CD4-positive, alpha-beta T cell treated with Interferon gamma for 1 hour (primary cell): ENCODE results near the gene FAF2.

Experiments used
- DNase-seq: peaks from one replicate; pipeline ENCODE4 v3.0.0-alpha.2; 2020

The FAF2 gene

GRCh38 chr5:176514244-176514950 is 66.2 kb downstream of the FAF2 start:
- no peak for DNase-seq

GRCh38 chr5:176515396-176515795 is 67.2 kb downstream of the FAF2 start:
- DNase-seq = no peak

- no peak for DNase-seq
These were observed 69.0 kb downstream of the FAF2 start for GRCh38 chr5:176517053-176517661.

GRCh38 chr5:176519810-176520720 is 71.9 kb downstream of the FAF2 start:
- no peak for DNase-seq

GRCh38 chr5:176521286-176521685 is 73.1 kb downstream of the FAF2 start:
- DNase-seq = no peak

- DNase-seq = no peak
These were observed 73.6 kb downstream of the FAF2 start for GRCh38 chr5:176521699-176522263.

- no peak for DNase-seq
These were observed 76.0 kb downstream of the FAF2 start for GRCh38 chr5:176524138-176524537.

GRCh38 chr5:176524987-176525386 is 76.8 kb downstream of the FAF2 start:
- DNase-seq = no peak

GRCh38 chr5:176525677-176526076 is 77.5 kb downstream of the FAF2 start:
- no peak for DNase-seq

GRCh38 chr5:176526462-176526861 is 78.3 kb downstream of the FAF2 start:
- no peak for DNase-seq

- no peak for DNase-seq
These were observed 79.3 kb downstream of the FAF2 start for GRCh38 chr5:176527246-176528222.

GRCh38 chr5:176528301-176528700 is 80.1 kb downstream of the FAF2 start:
- no peak for DNase-seq

GRCh38 chr5:176528761-176529115 is 80.6 kb downstream of the FAF2 start:
- no peak for DNase-seq

GRCh38 chr5:176529116-176529740 is 81.0 kb downstream of the FAF2 start:
- peak; percentile 24 for DNase-seq

GRCh38 chr5:176529741-176530141 is 81.6 kb downstream of the FAF2 start:
- DNase-seq = peak; percentile 69

- DNase-seq = no peak
These were observed 82.3 kb downstream of the FAF2 start for GRCh38 chr5:176530393-176530982.

GRCh38 chr5:176530983-176531901 is 83.1 kb downstream of the FAF2 start:
- DNase-seq = peak; percentile 0

GRCh38 chr5:176531902-176532493 is 83.8 kb downstream of the FAF2 start:
- no peak for DNase-seq

GRCh38 chr5:176532795-176533194 is 84.6 kb downstream of the FAF2 start:
- DNase-seq = no peak

- peak; percentile 26 for DNase-seq
These were observed 85.2 kb downstream of the FAF2 start for GRCh38 chr5:176533390-176533789.
